Lower leg skin (tissue), 4 donors: ENCODE results near the gene SPRED2. TPM values are rescaled to one million over a fixed set of nuclear protein-coding genes. Genes with fewer than 3 reads are reported as not detected.

Experiments
- DNase-seq, 2 donors: peaks; one replicate each; pipeline ENCODE4 v3.0.0-alpha.2; 2019; ENCODE audit warnings: low spot score in 2 of 2
- H3K4me3 ChIP-seq: fragments of 200-600 bp; sonication (generic); 2 replicates; pipeline ENCODE4 v1.5.1; 2017; ENCODE audit warnings: mild to moderate bottlenecking, low read depth; ENCODE audit not compliant: poor library complexity, severe bottlenecking
- POLR2A ChIP-seq, 2 donors: fragments of 450-650 bp; IDR thresholded peaks; one replicate each; pipeline ENCODE4 v1.6.1; 2016 to 2017; ENCODE audit warnings: antibody characterized with exemption in 2 of 2, mild to moderate bottlenecking in 1 of 2, moderate library complexity in 1 of 2
- WGBS, 2 donors: methylation state at CpG; one replicate each; pipeline ENCODE4 v1.1.5; 2018; 5-methylcytosine and 5-hydroxymethylcytosine counted together
- intact Hi-C: fragments of 100-400 bp; cut with DNase I; formaldehyde crosslinking; loops from one replicate; pipeline ENCODE4 v1.15.0; 2023; ENCODE audit warnings: low total_unique reads
- total RNA-seq, 4 donors: library from RNA; depleted of rRNA; stranded (reverse); fragments of >200 nt; gene quantifications; one replicate each; pipeline ENCODE4 v1.1.0, GENCODE V29; 2016
- TF ChIP-seq, protein P1 (sequence below), 3 donors: fragments of 450-650 bp; IDR thresholded peaks; one replicate each; pipeline ENCODE4 v1.5.1; 2016; ENCODE audit warnings: antibody characterized with exemption in 3 of 3, mild to moderate bottlenecking in 3 of 3, moderate library complexity in 2 of 3

Gene SPRED2
- total RNA-seq, 4 donors from 2014 or later = 14.5 to 21.7 (median 16.6) TPM

- no peak for TF ChIP-seq POLR2A (IDR thresholded peaks at IDR 0.05)
- TF ChIP-seq, protein P1, sequence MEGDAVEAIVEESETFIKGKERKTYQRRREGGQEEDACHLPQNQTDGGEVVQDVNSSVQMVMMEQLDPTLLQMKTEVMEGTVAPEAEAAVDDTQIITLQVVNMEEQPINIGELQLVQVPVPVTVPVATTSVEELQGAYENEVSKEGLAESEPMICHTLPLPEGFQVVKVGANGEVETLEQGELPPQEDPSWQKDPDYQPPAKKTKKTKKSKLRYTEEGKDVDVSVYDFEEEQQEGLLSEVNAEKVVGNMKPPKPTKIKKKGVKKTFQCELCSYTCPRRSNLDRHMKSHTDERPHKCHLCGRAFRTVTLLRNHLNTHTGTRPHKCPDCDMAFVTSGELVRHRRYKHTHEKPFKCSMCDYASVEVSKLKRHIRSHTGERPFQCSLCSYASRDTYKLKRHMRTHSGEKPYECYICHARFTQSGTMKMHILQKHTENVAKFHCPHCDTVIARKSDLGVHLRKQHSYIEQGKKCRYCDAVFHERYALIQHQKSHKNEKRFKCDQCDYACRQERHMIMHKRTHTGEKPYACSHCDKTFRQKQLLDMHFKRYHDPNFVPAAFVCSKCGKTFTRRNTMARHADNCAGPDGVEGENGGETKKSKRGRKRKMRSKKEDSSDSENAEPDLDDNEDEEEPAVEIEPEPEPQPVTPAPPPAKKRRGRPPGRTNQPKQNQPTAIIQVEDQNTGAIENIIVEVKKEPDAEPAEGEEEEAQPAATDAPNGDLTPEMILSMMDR (IDR thresholded peaks at IDR 0.05) = no peak
- no peak for DNase-seq
- H3K4me3 ChIP-seq = no peak overlapping the region
- WGBS, 2 donors = 60 to 64% methylated on average over 3 of the region's 3 CpGs
- intact Hi-C loops = no loop called here
Observed at GRCh38 chr2:65388596-65389390, 43.6 kb downstream of the SPRED2 start.

GRCh38 chr2:65388051-65388531, 44.3 kb downstream of the SPRED2 start:
- DNase-seq = peak in 1 of 2 donors; percentile 38
- WGBS, 2 donors = 57 to 62% methylated on average over 16 of the region's 16 CpGs
- no peak overlapping the region for H3K4me3 ChIP-seq
- TF ChIP-seq POLR2A (IDR thresholded peaks at IDR 0.05) = no peak
- TF ChIP-seq, protein P1 (IDR thresholded peaks at IDR 0.05) = no peak
- intact Hi-C loops = no loop called here

DNA sequence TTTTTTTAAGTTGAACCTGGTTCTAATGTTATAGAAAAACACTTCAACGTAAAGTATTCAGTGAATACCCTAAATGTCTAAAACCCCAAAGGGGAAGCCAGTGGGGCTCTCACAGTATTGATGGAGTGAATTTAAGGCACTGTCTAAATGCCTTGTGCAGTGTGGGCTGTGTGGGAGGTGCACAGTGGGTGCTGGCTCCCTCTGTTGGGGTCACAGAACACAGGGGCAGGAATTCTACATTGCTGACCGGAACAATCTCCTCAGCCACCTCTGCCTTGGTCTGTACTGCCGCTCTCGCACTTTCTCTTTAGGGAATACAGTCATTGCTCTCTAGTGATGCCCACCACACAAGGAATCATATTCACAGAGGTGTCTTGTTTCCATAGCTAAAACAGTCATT, 45.4 kb downstream of the SPRED2 start:
- H3K4me3 ChIP-seq = no peak overlapping the region
- WGBS, 2 donors = 94 to 95% methylated on average over 4 of the region's 4 CpGs
- intact Hi-C loops = no loop called here
- no peak for TF ChIP-seq POLR2A (IDR thresholded peaks at IDR 0.05)
- TF ChIP-seq, protein P1 (IDR thresholded peaks at IDR 0.05) = no peak
- DNase-seq = no peak

GRCh38 chr2:65386344-65386743, 46.1 kb downstream of the SPRED2 start:
- DNase-seq = no peak
- no peak for TF ChIP-seq POLR2A (IDR thresholded peaks at IDR 0.05)
- TF ChIP-seq, protein P1 (IDR thresholded peaks at IDR 0.05) = no peak
- intact Hi-C loops = no loop called here
- no peak overlapping the region for H3K4me3 ChIP-seq
- 96 to 98% methylated on average over 3 of the region's 3 CpGs for WGBS, 2 donors

GRCh38 chr2:65383541-65384488, 48.6 kb downstream of the SPRED2 start:
- TF ChIP-seq, protein P1 (IDR thresholded peaks at IDR 0.05) = no peak
- no peak for TF ChIP-seq POLR2A (IDR thresholded peaks at IDR 0.05)
- H3K4me3 ChIP-seq = no peak overlapping the region
- peak in 1 of 2 donors; percentile 26 for DNase-seq
- 25 to 36% methylated on average over 17 of the region's 17 CpGs for WGBS, 2 donors
- intact Hi-C loops = no loop called here
